Kidney (tissue), 14 donors: ENCODE results near the gene PTF1A. TPM values are rescaled to one million over a fixed set of nuclear protein-coding genes. Genes with fewer than 3 reads are reported as not detected.

Experiments used
- DNase-seq, 5 donors: peaks; one replicate each; pipeline ENCODE4 v3.0.0-alpha.2; 2013 to 2020
- FAIRE-seq: peaks from 2 replicates; lab custom pipeline; 2012; peaks lifted over from hg19 to GRCh38; lab: Jason Lieb, UNC
- H3K27ac ChIP-seq, 2 donors: one replicate each; pipeline ENCODE4 v1.7.0; 2013; ENCODE audit warnings: low read depth in 2 of 2, low read length in 2 of 2, inconsistent platforms in 1 of 2
- H3K27me3 ChIP-seq: one replicate; pipeline ENCODE4 v1.7.1; 2013; ENCODE audit warnings: low read length, inconsistent platforms; ENCODE audit not compliant: control insufficient read depth, insufficient read depth
- H3K36me3 ChIP-seq, 3 donors: one replicate each; pipeline versions ENCODE4 v1.7.0 to v1.7.1; 2013; ENCODE audit warnings: low read length in 3 of 3, control low read depth in 1 of 3, inconsistent platforms in 1 of 3; ENCODE audit not compliant: insufficient read depth in 3 of 3, control insufficient read depth in 2 of 3
- H3K4me1 ChIP-seq, 3 donors: one replicate each; pipeline versions ENCODE4 v1.7.0 to v1.7.1; 2013; ENCODE audit warnings: low read length in 3 of 3, inconsistent platforms in 1 of 3, low read depth in 1 of 3; ENCODE audit not compliant: control insufficient read depth in 2 of 3, insufficient read depth in 2 of 3
- H3K4me3 ChIP-seq, 3 donors: one replicate each; pipeline versions ENCODE4 v1.7.0 to v1.8.1; 2013; ENCODE audit warnings: low read length in 3 of 3, control low read depth in 1 of 3, inconsistent platforms in 1 of 3
- H3K9ac ChIP-seq, 3 donors: one replicate each; pipeline versions ENCODE4 v1.7.0 to v1.7.1; 2013; ENCODE audit warnings: low read length in 3 of 3, control low read depth in 1 of 3, inconsistent platforms in 1 of 3
- H3K9me3 ChIP-seq, 3 donors: one replicate each; pipeline versions ENCODE4 v1.7.0 to v1.7.1; 2013; ENCODE audit warnings: low read length in 3 of 3, control low read depth in 1 of 3, inconsistent platforms in 1 of 3; ENCODE audit not compliant: control insufficient read depth in 2 of 3, insufficient read depth in 1 of 3
- intact Hi-C: fragments of 100-400 bp; cut with DNase I; formaldehyde crosslinking; loops from one replicate; pipeline ENCODE4 v1.11.1; 2022
- polyA plus RNA-seq: library from polyadenylated mRNA; stranded (reverse); fragments of 350-450 nt; fragmentation: Illumina TruSeq; extraction: RNeasy Lipid Tissue Mini Kit (QIAGEN cat#74804); gene quantifications from one replicate; pipeline ENCODE4 v1.2.3, GENCODE V29; 2014; ENCODE audit warnings: low read depth, low replicate concordance; ENCODE audit not compliant: insufficient read depth
- total RNA-seq: library from RNA; stranded (reverse); fragmentation: NEBNext Ultra II Directional; extraction: Animal tissue kit (Norgen Biotek cat#: 25700); gene quantifications from one replicate; pipeline ENCODE4 v1.2.1, GENCODE V29; 2021
- TF ChIP-seq, protein P1 (sequence below): IDR thresholded peaks from 3 replicates; pipeline ENCODE4 v1.5.1; 2012; ENCODE audit warnings: mild to moderate bottlenecking, moderate library complexity, borderline replicate concordance; ENCODE audit not compliant: insufficient read depth; ENCODE audit errors: extremely low read depth
- donor health status: control.
- donor health status: control.
- donor health status: control.
- donor health status: control.
- donor health status: control.
- donor health status: DM: yes; HTN: yes; CAD: no.
- donor health status: Normal renal cell carcinoma (clear cell type).

Gene PTF1A
- total and polyA plus RNA-seq, 2 donors from 2014 or later: not detected

DNA sequence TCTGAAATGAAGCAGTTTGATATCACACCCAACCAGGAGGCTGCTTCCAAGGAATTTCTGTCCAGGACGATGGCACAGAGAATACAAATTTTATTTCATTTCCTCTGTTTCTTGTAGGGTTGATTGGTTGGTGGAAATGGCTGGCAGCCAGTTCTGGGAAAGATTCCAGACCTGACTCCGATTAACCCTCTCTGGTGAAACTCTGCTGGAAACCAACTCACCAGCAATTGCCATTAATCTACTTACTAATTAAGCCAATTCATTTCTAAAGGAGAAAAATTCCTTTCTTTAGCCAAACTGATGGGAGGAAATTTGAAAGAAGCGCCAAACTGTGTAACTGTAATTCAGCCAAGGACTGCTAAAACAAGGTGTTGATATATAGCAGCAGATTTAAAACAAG is 10.7 kb downstream of the PTF1A start:
- FAIRE-seq: no peak
- TF ChIP-seq, protein P1, sequence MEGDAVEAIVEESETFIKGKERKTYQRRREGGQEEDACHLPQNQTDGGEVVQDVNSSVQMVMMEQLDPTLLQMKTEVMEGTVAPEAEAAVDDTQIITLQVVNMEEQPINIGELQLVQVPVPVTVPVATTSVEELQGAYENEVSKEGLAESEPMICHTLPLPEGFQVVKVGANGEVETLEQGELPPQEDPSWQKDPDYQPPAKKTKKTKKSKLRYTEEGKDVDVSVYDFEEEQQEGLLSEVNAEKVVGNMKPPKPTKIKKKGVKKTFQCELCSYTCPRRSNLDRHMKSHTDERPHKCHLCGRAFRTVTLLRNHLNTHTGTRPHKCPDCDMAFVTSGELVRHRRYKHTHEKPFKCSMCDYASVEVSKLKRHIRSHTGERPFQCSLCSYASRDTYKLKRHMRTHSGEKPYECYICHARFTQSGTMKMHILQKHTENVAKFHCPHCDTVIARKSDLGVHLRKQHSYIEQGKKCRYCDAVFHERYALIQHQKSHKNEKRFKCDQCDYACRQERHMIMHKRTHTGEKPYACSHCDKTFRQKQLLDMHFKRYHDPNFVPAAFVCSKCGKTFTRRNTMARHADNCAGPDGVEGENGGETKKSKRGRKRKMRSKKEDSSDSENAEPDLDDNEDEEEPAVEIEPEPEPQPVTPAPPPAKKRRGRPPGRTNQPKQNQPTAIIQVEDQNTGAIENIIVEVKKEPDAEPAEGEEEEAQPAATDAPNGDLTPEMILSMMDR: no peak
- no peaks in the 10 kb centered on the region for H3K9me3 ChIP-seq
- no peak overlapping the region for H3K4me3 ChIP-seq
- no peaks in the 10 kb centered on the region for H3K4me1 ChIP-seq
- no peak for DNase-seq
- no peak overlapping the region for H3K27ac ChIP-seq
- H3K9ac ChIP-seq: no peak overlapping the region
- H3K27me3 ChIP-seq: peaks cover 51% of the 10 kb centered on the region
- H3K36me3 ChIP-seq: no peaks in the 10 kb centered on the region
- intact Hi-C loops: no loop called here

DNA sequence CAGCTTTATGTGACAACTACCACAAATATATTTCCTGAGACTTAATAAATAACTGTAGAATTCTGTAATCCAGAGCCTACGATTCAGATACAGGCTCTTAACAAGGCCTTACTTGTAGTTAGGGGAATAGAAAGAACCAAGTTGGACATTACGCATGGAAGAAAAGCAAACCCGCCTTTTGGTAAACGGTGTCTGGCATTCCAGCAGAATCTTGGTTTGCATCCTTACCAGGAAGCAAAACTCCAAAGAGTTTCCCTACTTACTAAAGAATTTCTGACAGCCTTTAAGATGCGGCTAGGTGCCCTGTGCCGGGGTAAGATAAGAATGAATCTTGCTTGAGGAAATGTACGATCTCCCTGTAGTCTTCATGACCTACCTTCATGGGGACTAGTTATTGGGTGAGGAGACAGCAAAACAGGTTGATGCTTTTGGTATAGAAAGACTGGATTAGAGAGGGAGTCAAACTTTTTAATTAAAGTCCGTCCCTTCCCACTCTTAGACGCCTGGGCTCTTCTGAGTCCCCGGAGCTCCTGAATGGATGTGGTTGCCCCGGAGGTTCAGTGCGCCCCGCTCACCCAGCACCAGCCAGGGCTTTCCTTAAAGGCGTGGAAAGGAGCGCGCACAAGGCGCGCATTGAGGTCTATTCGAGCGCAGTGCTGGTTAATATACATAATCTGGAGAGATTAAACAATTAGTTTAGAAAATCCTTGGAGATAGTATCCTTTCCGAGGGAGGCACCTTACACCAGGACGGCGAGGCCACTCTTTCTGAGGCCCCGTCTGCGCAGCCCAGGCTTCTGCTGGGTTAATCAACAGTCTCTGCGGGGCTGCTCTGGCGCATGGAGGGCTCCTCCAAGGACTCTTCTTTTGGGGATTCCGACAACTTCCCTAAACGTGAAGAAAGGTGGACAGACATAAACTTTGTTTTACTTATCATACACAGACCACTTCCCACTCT is 11.5 kb downstream of the PTF1A start:
- TF ChIP-seq, protein P1: no peak
- FAIRE-seq: no peak
- H3K9ac ChIP-seq: no peak overlapping the region
- no peaks in the 10 kb centered on the region for H3K4me1 ChIP-seq
- H3K36me3 ChIP-seq: no peaks in the 10 kb centered on the region
- H3K4me3 ChIP-seq: no peak overlapping the region
- intact Hi-C loops: no loop called here
- no peaks in the 10 kb centered on the region for H3K9me3 ChIP-seq
- H3K27me3 ChIP-seq: peaks cover 44% of the 10 kb centered on the region
- no peak for DNase-seq
- no peak overlapping the region for H3K27ac ChIP-seq

DNA sequence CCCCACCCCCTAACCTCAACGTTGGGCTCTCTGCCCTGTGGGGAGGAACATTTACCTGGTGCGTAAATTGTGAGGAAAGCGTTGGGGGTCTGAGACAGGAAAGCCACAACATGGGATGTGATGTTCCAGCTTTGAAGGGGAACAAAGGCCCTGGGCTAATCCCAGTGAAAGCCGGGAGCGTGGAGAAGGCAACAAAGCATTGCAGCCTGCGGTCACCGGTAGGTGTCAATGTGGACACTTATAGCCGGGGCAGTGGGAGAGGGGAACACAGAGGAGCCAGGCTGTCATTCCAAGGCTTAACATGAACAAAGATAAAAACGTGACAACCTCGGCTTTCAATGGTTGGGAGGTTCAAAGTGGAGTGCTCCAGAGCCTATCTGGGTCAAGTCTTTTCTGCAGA is 12.7 kb downstream of the PTF1A start:
- Histone ChIP-seq H3K36me3 (no peaks in the 10 kb centered on the region), H3K4me3 (no peak overlapping the region), H3K27ac (no peak overlapping the region), H3K4me1 (no peaks in the 10 kb centered on the region), H3K27me3 (peaks cover 44% of the 10 kb centered on the region), H3K9me3 (no peaks in the 10 kb centered on the region), H3K9ac (no peak overlapping the region)
- intact Hi-C loops: no loop called here
- no peak for FAIRE-seq
- TF ChIP-seq, protein P1: no peak
- DNase-seq: no peak
